ENCODE results near the gene RABEPK. TPM values are rescaled to one million over a fixed set of nuclear protein-coding genes. Genes with fewer than 3 reads are reported as not detected.

The RABEPK gene
- total RNA-seq, 4 donors from 2014 or later: 12.6 to 19.9 (median 13.4) TPM

DNA sequence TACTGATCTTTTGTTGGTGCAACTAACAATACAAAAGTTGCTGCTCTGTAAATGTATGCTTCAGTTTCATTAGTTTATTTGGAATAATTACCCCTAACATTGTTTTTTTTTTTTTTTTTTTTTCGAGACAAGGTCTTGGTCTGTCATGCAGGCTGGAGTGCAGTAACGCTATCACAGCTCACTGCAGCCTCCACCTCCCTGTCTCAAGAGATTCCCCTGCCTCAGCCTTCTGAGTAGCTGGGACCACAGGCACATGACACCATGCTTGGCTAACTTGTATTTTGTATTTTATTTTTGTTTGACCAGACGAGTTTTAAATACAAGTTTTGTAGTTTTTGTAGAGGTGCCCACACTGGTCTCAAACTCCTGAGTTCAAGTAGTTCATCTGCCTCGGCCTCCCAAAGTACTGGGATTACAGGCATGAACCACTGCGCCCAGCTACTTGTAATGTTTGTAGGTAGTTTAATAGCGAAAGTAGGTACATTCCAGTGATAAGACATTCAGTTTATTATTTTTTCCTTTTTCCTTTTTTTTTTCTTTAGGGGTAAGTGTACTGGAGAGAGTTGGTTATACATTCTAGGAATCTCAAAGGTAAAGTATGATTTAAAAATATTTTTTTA lies 68.2 kb downstream of the RABEPK start:
- DNase-seq (ENCODE audit: low spot score) (no peak), ATAC-seq (ENCODE audit: low FRiP score) (no peak)
- TF ChIP-seq, protein P1, sequence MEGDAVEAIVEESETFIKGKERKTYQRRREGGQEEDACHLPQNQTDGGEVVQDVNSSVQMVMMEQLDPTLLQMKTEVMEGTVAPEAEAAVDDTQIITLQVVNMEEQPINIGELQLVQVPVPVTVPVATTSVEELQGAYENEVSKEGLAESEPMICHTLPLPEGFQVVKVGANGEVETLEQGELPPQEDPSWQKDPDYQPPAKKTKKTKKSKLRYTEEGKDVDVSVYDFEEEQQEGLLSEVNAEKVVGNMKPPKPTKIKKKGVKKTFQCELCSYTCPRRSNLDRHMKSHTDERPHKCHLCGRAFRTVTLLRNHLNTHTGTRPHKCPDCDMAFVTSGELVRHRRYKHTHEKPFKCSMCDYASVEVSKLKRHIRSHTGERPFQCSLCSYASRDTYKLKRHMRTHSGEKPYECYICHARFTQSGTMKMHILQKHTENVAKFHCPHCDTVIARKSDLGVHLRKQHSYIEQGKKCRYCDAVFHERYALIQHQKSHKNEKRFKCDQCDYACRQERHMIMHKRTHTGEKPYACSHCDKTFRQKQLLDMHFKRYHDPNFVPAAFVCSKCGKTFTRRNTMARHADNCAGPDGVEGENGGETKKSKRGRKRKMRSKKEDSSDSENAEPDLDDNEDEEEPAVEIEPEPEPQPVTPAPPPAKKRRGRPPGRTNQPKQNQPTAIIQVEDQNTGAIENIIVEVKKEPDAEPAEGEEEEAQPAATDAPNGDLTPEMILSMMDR (IDR thresholded peaks at IDR 0.05): no peak

DNA sequence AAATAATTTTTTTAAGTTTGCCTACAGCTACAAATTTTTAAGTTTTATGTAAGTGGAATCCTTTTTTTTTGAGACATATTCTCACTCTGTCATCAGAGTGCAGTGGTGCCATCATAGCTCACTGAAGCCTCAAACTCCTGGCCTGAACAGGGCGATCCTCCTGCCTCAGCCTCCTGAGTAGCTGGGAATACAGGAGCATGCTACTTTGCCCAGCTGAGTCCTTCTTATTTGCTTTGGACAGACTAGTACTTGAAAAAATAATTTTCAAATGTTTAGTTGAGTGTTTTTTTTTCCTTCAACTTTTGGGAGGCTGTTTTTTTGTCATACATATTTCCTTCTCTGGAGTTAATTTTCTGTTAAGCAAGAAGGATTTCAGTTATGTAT lies 68.7 kb downstream of the RABEPK start:
- TF ChIP-seq, protein P1 (IDR thresholded peaks at IDR 0.05): no peak
- DNase-seq (ENCODE audit: low spot score): no peak
- ATAC-seq (ENCODE audit: low FRiP score): no peak

DNA sequence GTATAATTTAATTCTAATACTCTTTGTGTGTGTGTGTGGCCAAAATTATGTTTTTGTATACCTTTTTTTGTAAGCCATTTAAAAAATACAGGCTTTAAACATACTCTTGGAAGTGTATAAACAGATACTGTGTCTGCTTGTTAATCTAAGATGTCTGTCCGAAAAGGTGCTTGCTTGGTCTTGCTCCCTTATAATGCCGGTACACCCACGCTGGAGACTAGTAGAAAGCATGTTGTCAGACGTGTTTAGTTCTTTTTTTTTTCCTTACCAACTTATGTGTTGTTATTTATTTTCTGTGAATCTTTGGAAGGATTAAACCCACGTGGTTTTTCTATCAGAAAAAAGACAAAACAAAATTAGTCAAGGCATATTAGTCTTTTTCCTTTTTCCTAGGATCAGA lies 70.7 kb downstream of the RABEPK start:
- TF ChIP-seq, protein P1 (IDR thresholded peaks at IDR 0.05): no peak
- ATAC-seq (ENCODE audit: low FRiP score): no peak
- DNase-seq (ENCODE audit: low spot score): no peak

DNA sequence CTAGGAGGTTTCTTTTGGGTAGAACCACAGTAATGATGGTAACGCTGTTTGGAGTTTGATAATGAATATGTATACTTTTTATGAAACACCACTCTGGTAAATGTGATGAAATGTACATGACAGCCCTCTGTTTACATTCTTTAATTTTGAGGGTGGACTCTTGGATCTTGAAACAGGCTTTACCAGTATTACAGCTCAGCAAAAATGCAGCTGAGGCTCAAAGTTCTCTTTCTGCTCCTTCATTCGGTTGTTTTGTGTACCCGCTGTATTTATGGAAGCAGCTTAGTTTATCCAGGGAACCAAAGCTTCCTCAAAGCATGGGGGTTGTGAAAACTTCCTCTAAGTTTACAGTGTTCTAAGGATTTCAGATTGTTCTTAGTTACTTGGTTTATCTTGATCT lies 72.4 kb downstream of the RABEPK start:
- TF ChIP-seq, protein P1 (IDR thresholded peaks at IDR 0.05): no peak
- ATAC-seq (ENCODE audit: low FRiP score): no peak

DNA sequence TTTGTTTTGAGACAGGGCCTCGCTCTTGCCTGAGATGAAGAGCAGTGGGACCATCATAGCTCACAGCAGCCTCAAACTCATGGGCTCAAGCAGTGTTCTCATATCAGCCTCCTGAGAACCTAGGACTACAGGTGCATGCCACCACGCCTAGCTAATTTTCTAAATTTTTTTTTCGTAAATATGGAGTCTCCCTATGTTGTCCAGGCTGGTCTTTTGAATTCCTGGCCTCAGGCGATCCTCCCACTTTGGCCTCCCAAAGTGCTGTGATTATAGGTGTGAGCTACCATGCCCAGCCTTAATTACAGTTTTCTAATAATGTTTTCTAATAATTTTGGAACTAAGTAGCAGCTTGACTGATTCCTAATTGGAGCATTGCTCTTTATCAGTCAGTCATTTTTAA lies 76.4 kb downstream of the RABEPK start:
- DNase-seq (ENCODE audit: low spot score): no peak
- ATAC-seq (ENCODE audit: low FRiP score): no peak
- TF ChIP-seq, protein P1 (IDR thresholded peaks at IDR 0.05): no peak

More for the DNA sequence above, 72.4 kb downstream of the RABEPK start:
- no peak for DNase-seq (ENCODE audit: low spot score)

DNA sequence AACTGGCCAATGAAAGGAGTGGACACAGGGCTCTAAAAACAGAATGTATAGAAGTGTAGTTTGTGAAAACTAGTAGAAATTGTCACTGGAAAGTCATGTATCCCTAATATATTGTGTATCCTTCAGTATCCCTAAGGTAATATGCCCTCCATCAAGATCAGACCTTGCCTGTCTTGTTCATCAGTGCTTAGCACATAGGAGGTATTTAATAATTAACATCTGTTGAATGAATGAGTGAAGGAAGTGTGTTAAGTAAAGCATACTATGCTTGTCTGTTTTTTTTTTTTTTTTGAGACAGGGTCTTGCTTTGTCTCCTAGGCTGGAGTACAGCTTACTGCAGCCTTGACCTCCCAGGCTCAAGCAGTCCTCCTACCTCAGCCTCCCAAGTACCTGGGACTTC lies 77.1 kb downstream of the RABEPK start:
- TF ChIP-seq, protein P1 (IDR thresholded peaks at IDR 0.05): no peak
- ATAC-seq (ENCODE audit: low FRiP score): no peak
- no peak for DNase-seq (ENCODE audit: low spot score)

DNA sequence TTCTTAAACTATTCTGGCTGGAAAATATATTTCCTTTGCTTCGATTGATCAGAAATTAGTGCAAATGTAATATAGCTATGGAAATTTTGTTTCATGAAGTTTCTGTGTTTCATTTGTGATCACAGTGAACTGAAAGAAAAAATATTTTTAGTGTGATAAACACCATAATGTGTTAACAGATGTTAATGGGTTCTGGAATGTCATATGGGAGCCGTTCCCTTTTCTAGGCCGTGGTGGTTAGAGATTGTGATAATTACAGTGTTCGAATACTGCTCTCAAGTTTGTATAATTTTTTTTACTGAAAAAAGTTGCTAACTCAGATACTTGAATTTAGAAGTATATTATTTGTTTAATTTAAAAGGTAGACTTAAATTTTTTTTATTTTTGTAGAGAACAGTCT lies 80.6 kb downstream of the RABEPK start:
- TF ChIP-seq, protein P1 (IDR thresholded peaks at IDR 0.05): no peak
- ATAC-seq (ENCODE audit: low FRiP score) (no peak), DNase-seq (ENCODE audit: low spot score) (no peak)
